GM06990 (cell line): ENCODE data around the gene TPP2.

ENCODE experiments used
- DNase-seq: peaks from one replicate; pipeline ENCODE4 v3.0.0-alpha.2; 2011; ENCODE audit not compliant: insufficient read length; ENCODE audit errors: extremely low read depth
- H3K27me3 ChIP-seq: replicated peaks from 2 replicates; pipeline ENCODE4 v1.6.0; 2011; ENCODE audit warnings: low read length; ENCODE audit not compliant: control insufficient read depth, insufficient read depth
- H3K36me3 ChIP-seq: 2 replicates; pipeline ENCODE4 v1.5.1; 2011; ENCODE audit warnings: low read length; ENCODE audit not compliant: control insufficient read depth, insufficient read depth
- H3K4me3 ChIP-seq: replicated peaks from 2 replicates; pipeline ENCODE4 v1.5.1; 2011; ENCODE audit warnings: low read depth, mild to moderate bottlenecking, control low read depth, low read length
- CTCF ChIP-seq: IDR thresholded peaks from 2 replicates; pipeline ENCODE4 v1.5.1; 2011; ENCODE audit warnings: low read length, control low read depth, mild to moderate bottlenecking, inconsistent platforms; ENCODE audit not compliant: insufficient read depth, poor library complexity, severe bottlenecking

Gene TPP2

GRCh38 chr13:102569488-102569887 lies 27.3 kb upstream of the TPP2 start:
- no peak for DNase-seq
- no peak for TF ChIP-seq CTCF
- Histone ChIP-seq H3K4me3 (no peak overlapping the region), H3K36me3 (no peaks in the 10 kb centered on the region), H3K27me3 (no peaks in the 10 kb centered on the region; the same call in none of the 2 replicates)

GRCh38 chr13:102571075-102571474 lies 25.7 kb upstream of the TPP2 start:
- no peak for DNase-seq
- TF ChIP-seq CTCF: peak; percentile 4
- no peaks in the 10 kb centered on the region; the same call in 1 of the 2 replicates for H3K27me3 ChIP-seq
- no peaks in the 10 kb centered on the region for H3K36me3 ChIP-seq
- H3K4me3 ChIP-seq: no peak overlapping the region

- H3K36me3 ChIP-seq: no peaks in the 10 kb centered on the region
- no peak overlapping the region for H3K4me3 ChIP-seq
- no peaks in the 10 kb centered on the region; the same call in 1 of the 2 replicates for H3K27me3 ChIP-seq
- no peak for TF ChIP-seq CTCF
- no peak for DNase-seq
These were observed 24.5 kb upstream of the TPP2 start for GRCh38 chr13:102572323-102572722.

- no peaks in the 10 kb centered on the region for H3K27me3 ChIP-seq
- peak; percentile 15 for DNase-seq
- H3K36me3 ChIP-seq: no peaks in the 10 kb centered on the region
- no peak overlapping the region for H3K4me3 ChIP-seq
- peak; percentile 59 for TF ChIP-seq CTCF
These were observed 16.1 kb upstream of the TPP2 start for GRCh38 chr13:102580552-102581169.

- H3K36me3 ChIP-seq: no peaks in the 10 kb centered on the region
- no peak overlapping the region for H3K4me3 ChIP-seq
- no peaks in the 10 kb centered on the region for H3K27me3 ChIP-seq
- no peak for TF ChIP-seq CTCF
- DNase-seq: no peak
These were observed 14.5 kb upstream of the TPP2 start for GRCh38 chr13:102582256-102582655.

- Histone ChIP-seq H3K4me3 (no peak overlapping the region), H3K36me3 (no peaks in the 10 kb centered on the region), H3K27me3 (no peaks in the 10 kb centered on the region)
- no peak for DNase-seq
- TF ChIP-seq CTCF: no peak
These were observed 12.4 kb upstream of the TPP2 start for GRCh38 chr13:102584434-102584833.
